Neural cell (in vitro differentiated cells): ENCODE results near the gene GUCA2B. TPM values are rescaled to one million over a fixed set of nuclear protein-coding genes. Genes with fewer than 3 reads are reported as not detected.
A peak's percentile ranks its signal among the peaks of the same experiment; 100 is the strongest.

Experiments
- H2AFZ ChIP-seq: fragments of 200-600, 300-800 bp; sonication (generic), shearing (Covaris generic); 2 replicates; pipeline ENCODE4 v1.6.0; 2014; ENCODE audit warnings: low read depth, mild to moderate bottlenecking, antibody characterized with exemption, low read length, moderate library complexity
- H3F3A ChIP-seq: fragments of 200-600 bp; shearing (Covaris generic); 2 replicates; pipeline ENCODE4 v1.6.1; 2016; ENCODE audit warnings: mild to moderate bottlenecking, moderate library complexity, mixed read lengths, antibody characterized with exemption, low read length; ENCODE audit not compliant: insufficient read depth, poor library complexity, severe bottlenecking
- H3K27ac ChIP-seq: fragments of 200-600, 300-800 bp; sonication (generic), shearing (Covaris generic); 2 replicates; pipeline ENCODE4 v1.5.1; 2014; ENCODE audit warnings: mild to moderate bottlenecking, low read length, moderate library complexity
- H3K27me3 ChIP-seq: fragments of 300-800, 200-600 bp; sonication (generic), shearing (Covaris generic); 2 replicates; pipeline ENCODE4 v1.6.0; 2014; ENCODE audit warnings: mild to moderate bottlenecking, low read depth, low read length, moderate library complexity; ENCODE audit not compliant: insufficient read depth
- H3K36me3 ChIP-seq: fragments of 300-800, 200-600 bp; sonication (generic), shearing (Covaris generic); 2 replicates; pipeline ENCODE4 v1.5.1; 2014; ENCODE audit warnings: mild to moderate bottlenecking, antibody characterized with exemption, low read length, moderate library complexity; ENCODE audit not compliant: insufficient read depth
- H3K4me2 ChIP-seq: fragments of 300-800, 200-600 bp; sonication (generic), shearing (Covaris generic); 2 replicates; pipeline ENCODE4 v1.6.0; 2014; ENCODE audit warnings: mild to moderate bottlenecking, low read length
- H3K4me3 ChIP-seq: fragments of 300-800, 200-600 bp; sonication (generic), shearing (Covaris generic); 2 replicates; pipeline ENCODE4 v1.5.1; 2014; ENCODE audit warnings: mild to moderate bottlenecking, low read length, moderate library complexity
- H3K79me2 ChIP-seq: fragments of 200-600 bp; shearing (Covaris generic); replicated peaks from 2 replicates; pipeline ENCODE4 v1.6.0; 2014; ENCODE audit warnings: mild to moderate bottlenecking, low read length, moderate library complexity; ENCODE audit not compliant: insufficient read depth
- H3K9ac ChIP-seq: fragments of 300-800, 200-600 bp; sonication (generic), shearing (Covaris generic); 2 replicates; pipeline ENCODE4 v1.6.1; 2016; ENCODE audit warnings: mild to moderate bottlenecking, low read length, mixed read lengths
- H3K9me2 ChIP-seq: fragments of 200-600 bp; shearing (Covaris generic); 2 replicates; pipeline ENCODE4 v1.6.1; 2016; ENCODE audit warnings: mild to moderate bottlenecking, low read length, mixed read lengths; ENCODE audit not compliant: insufficient read depth
- H3K9me3 ChIP-seq: fragments of 200-600, 300-800 bp; sonication (generic), shearing (Covaris generic); 2 replicates; pipeline ENCODE4 v1.6.1; 2016; ENCODE audit warnings: mild to moderate bottlenecking, mixed run types, low read length, moderate library complexity, mixed read lengths
- H4K20me1 ChIP-seq: fragments of 200-600 bp; shearing (Covaris generic); 2 replicates; pipeline ENCODE4 v1.6.1; 2016; ENCODE audit warnings: mild to moderate bottlenecking, mixed run types; ENCODE audit not compliant: insufficient read depth
- EP300 ChIP-seq: fragments of 450-650 bp; conservative IDR thresholded peaks from 2 replicates; pipeline ENCODE4 v1.6.1; 2014; ENCODE audit warnings: antibody characterized with exemption, mild to moderate bottlenecking, moderate library complexity; ENCODE audit not compliant: poor library complexity, severe bottlenecking
- EZH2 ChIP-seq: fragments of 200-600, 300-800 bp; shearing (Covaris generic), sonication (generic); IDR thresholded peaks from 2 replicates; pipeline ENCODE4 v1.6.1; 2014; ENCODE audit warnings: antibody characterized with exemption, low read length, borderline replicate concordance, mild to moderate bottlenecking; ENCODE audit not compliant: insufficient read depth, poor library complexity, severe bottlenecking
- MXI1 ChIP-seq: fragments of 450-650 bp; conservative IDR thresholded peaks from 2 replicates; pipeline ENCODE4 v1.6.1; 2014; ENCODE audit warnings: antibody characterized with exemption, mild to moderate bottlenecking; ENCODE audit not compliant: poor library complexity, severe bottlenecking
- POLR2AphosphoS5 ChIP-seq: IDR thresholded peaks from 2 replicates; pipeline ENCODE4 v1.6.1; 2012
- RAD21 ChIP-seq: fragments of 450-650 bp; conservative IDR thresholded peaks from 2 replicates; pipeline ENCODE4 v1.6.1; 2014; ENCODE audit warnings: antibody characterized with exemption, mild to moderate bottlenecking, moderate library complexity
- SMC3 ChIP-seq: fragments of 450-650 bp; conservative IDR thresholded peaks from 2 replicates; pipeline ENCODE4 v1.6.1; 2014; ENCODE audit warnings: antibody characterized with exemption, mild to moderate bottlenecking, moderate library complexity; ENCODE audit not compliant: poor library complexity
- TAF1 ChIP-seq: IDR thresholded peaks from 2 replicates; pipeline ENCODE4 v1.6.1; 2012; ENCODE audit warnings: low read depth
- polyA plus RNA-seq: library from polyadenylated mRNA; depleted of rRNA; stranded (reverse); fragments of >200 nt; gene quantifications from 2 replicates; pipeline ENCODE4 v1.2.3, GENCODE V29; 2014
- TF ChIP-seq, protein P1 (sequence below): fragments of 450-650 bp; IDR thresholded peaks from 2 replicates; pipeline ENCODE4 v1.5.1; 2014; ENCODE audit warnings: antibody characterized with exemption, mild to moderate bottlenecking, moderate library complexity; ENCODE audit not compliant: poor library complexity, severe bottlenecking
- TF ChIP-seq, protein P2 (sequence below): IDR thresholded peaks from 2 replicates; pipeline ENCODE4 v1.6.1; 2012; ENCODE audit warnings: borderline replicate concordance

The GUCA2B gene
- polyA plus RNA-seq, 1 donor from 2014 or later = not detected

DNA sequence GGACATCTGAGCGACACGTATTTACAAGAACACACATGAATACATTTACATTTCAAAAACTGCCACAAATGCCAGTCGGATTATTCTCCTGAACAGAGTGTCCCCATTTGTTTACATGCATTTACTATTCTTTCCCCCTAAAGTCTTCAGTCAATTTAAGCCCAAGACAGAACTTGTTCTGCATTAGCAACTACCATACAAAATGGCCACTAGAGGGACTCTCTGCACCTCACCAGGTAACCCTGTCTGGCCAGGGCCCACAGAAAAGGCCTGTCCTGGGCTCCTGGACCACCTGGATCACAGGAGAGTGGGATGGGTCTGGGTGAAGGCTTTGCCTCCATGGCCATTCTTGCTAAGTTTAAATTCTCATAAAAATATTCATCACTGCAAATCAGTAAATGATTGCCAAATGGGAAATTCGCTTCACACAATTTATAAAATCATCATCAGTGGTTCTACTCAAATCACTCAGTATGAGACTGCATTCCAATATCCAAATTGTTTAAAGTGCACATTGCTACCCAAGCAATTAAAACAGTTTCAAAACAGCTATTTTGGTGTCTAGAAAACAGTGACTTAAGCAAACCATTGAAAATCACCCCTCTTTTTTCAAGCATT lies 23.8 kb downstream of the GUCA2B start:
- no peak overlapping the region for H3K4me2 ChIP-seq
- H3K79me2 ChIP-seq = no peaks in the 10 kb centered on the region
- H2AFZ ChIP-seq = no peak overlapping the region
- H3K27me3 ChIP-seq = no peaks in the 10 kb centered on the region
- no peaks in the 10 kb centered on the region for H3F3A ChIP-seq
- H3K9me2 ChIP-seq = no peaks in the 10 kb centered on the region
- TF ChIP-seq, protein P1, sequence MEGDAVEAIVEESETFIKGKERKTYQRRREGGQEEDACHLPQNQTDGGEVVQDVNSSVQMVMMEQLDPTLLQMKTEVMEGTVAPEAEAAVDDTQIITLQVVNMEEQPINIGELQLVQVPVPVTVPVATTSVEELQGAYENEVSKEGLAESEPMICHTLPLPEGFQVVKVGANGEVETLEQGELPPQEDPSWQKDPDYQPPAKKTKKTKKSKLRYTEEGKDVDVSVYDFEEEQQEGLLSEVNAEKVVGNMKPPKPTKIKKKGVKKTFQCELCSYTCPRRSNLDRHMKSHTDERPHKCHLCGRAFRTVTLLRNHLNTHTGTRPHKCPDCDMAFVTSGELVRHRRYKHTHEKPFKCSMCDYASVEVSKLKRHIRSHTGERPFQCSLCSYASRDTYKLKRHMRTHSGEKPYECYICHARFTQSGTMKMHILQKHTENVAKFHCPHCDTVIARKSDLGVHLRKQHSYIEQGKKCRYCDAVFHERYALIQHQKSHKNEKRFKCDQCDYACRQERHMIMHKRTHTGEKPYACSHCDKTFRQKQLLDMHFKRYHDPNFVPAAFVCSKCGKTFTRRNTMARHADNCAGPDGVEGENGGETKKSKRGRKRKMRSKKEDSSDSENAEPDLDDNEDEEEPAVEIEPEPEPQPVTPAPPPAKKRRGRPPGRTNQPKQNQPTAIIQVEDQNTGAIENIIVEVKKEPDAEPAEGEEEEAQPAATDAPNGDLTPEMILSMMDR = peak; percentile 83
- TF ChIP-seq RAD21 (peak; percentile 80), TAF1 (no peak), SMC3 (peak; percentile 86)
- no peaks in the 10 kb centered on the region for H3K36me3 ChIP-seq
- H4K20me1 ChIP-seq = no peaks in the 10 kb centered on the region
- H3K9me3 ChIP-seq = no peaks in the 10 kb centered on the region
- H3K27ac ChIP-seq = no peak overlapping the region
- no peak overlapping the region for H3K9ac ChIP-seq
- no peak overlapping the region for H3K4me3 ChIP-seq

DNA sequence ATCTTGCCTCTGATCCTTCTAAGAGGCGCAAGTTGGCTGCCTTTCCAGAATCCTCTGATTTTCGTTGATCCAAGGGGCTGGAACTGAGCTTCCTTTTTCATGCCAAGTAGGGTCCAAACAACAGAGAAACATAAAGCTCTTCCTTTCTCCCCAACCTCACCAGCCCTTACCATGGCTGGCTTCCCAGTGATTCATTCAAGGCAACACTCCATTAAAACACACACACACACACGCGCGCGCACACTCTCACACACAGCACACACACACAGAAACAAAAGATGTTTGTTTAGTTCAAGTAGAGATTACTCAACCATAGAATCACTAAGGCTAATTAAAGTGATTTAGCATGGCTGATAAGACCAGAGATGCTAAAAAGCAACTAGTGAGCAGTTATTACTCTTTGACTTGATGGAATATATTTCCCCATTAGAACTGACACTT lies 24.4 kb downstream of the GUCA2B start:
- Histone ChIP-seq H3K36me3 (no peaks in the 10 kb centered on the region), H3K27ac (no peak overlapping the region), H3K9me2 (no peaks in the 10 kb centered on the region), H3K4me2 (no peak overlapping the region), H3K79me2 (no peaks in the 10 kb centered on the region), H3K9me3 (no peaks in the 10 kb centered on the region), H3K4me3 (no peak overlapping the region), H4K20me1 (no peaks in the 10 kb centered on the region), H3K9ac (no peak overlapping the region), H3F3A (no peaks in the 10 kb centered on the region), H3K27me3 (no peaks in the 10 kb centered on the region), H2AFZ (no peak overlapping the region)
- TF ChIP-seq EP300 (no peak), EZH2 (no peak), POLR2AphosphoS5 (no peak), SMC3 (no peak), RAD21 (no peak), TAF1 (no peak), MXI1 (no peak)
- TF ChIP-seq, protein P1 = no peak
- TF ChIP-seq, protein P2, sequence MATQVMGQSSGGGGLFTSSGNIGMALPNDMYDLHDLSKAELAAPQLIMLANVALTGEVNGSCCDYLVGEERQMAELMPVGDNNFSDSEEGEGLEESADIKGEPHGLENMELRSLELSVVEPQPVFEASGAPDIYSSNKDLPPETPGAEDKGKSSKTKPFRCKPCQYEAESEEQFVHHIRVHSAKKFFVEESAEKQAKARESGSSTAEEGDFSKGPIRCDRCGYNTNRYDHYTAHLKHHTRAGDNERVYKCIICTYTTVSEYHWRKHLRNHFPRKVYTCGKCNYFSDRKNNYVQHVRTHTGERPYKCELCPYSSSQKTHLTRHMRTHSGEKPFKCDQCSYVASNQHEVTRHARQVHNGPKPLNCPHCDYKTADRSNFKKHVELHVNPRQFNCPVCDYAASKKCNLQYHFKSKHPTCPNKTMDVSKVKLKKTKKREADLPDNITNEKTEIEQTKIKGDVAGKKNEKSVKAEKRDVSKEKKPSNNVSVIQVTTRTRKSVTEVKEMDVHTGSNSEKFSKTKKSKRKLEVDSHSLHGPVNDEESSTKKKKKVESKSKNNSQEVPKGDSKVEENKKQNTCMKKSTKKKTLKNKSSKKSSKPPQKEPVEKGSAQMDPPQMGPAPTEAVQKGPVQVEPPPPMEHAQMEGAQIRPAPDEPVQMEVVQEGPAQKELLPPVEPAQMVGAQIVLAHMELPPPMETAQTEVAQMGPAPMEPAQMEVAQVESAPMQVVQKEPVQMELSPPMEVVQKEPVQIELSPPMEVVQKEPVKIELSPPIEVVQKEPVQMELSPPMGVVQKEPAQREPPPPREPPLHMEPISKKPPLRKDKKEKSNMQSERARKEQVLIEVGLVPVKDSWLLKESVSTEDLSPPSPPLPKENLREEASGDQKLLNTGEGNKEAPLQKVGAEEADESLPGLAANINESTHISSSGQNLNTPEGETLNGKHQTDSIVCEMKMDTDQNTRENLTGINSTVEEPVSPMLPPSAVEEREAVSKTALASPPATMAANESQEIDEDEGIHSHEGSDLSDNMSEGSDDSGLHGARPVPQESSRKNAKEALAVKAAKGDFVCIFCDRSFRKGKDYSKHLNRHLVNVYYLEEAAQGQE = no peak
